MG63 (cell line): ENCODE data around the gene AQP7. TPM values are rescaled to one million over a fixed set of nuclear protein-coding genes. Genes with fewer than 3 reads are reported as not detected.
"Not testable (repeated sequence)": the region's sequence is repeated elsewhere in the genome, so short reads cannot be mapped to it uniquely, and the experiment has no call there.

Experiments used
- DNase-seq: peaks from one replicate; pipeline ENCODE4 v3.0.0-alpha.2; 2020
- H3K27me3 ChIP-seq: fragments of 250-450 bp; sonication (Bioruptor Pico); 2 replicates; pipeline ENCODE4 v1.5.1; 2020; ENCODE audit warnings: mild to moderate bottlenecking, moderate library complexity
- H3K36me3 ChIP-seq: fragments of 250-450 bp; sonication (Bioruptor Pico); 2 replicates; pipeline ENCODE4 v1.5.1; 2020; ENCODE audit warnings: mild to moderate bottlenecking, moderate library complexity
- H3K4me3 ChIP-seq: fragments of 250-450 bp; sonication (Bioruptor Pico); 2 replicates; pipeline ENCODE4 v1.5.1; 2020; ENCODE audit warnings: mild to moderate bottlenecking, moderate library complexity
- H3K9me3 ChIP-seq: fragments of 250-450 bp; sonication (Bioruptor Pico); 2 replicates; pipeline ENCODE4 v1.5.1; 2020; ENCODE audit warnings: mild to moderate bottlenecking, moderate library complexity
- total RNA-seq: library from RNA; depleted of rRNA; stranded (reverse); fragments of >200 nt; shearing (Covaris generic); gene quantifications from 2 replicates; pipeline ENCODE4 v1.2.3, GENCODE V29; 2014; ENCODE audit warnings: low replicate concordance

Gene AQP7
- total RNA-seq, 1 experiment from 2014 or later: not detected

- DNase-seq: no peak
- Histone ChIP-seq H3K36me3 (no peaks in the 10 kb centered on the region), H3K27me3 (no peaks in the 10 kb centered on the region), H3K4me3 (no peak overlapping the region), H3K9me3 (no peaks in the 10 kb centered on the region)
These were observed 11.9 kb upstream of the AQP7 start for GRCh38 chr9:33414268-33414667.

- Histone ChIP-seq H3K9me3 (no peaks in the 10 kb centered on the region), H3K27me3 (no peaks in the 10 kb centered on the region), H3K4me3 (no peak overlapping the region), H3K36me3 (no peaks in the 10 kb centered on the region)
- DNase-seq: no peak
These were observed 5.7 kb upstream of the AQP7 start for GRCh38 chr9:33408087-33408486.

GRCh38 chr9:33407061-33407460 is 4.7 kb upstream of the AQP7 start:
- H3K27me3 ChIP-seq: no peaks in the 10 kb centered on the region
- DNase-seq: no peak
- H3K36me3 ChIP-seq: no peaks in the 10 kb centered on the region
- H3K4me3 ChIP-seq: no peak overlapping the region
- no peaks in the 10 kb centered on the region for H3K9me3 ChIP-seq

GRCh38 chr9:33404788-33405362 is 2.5 kb upstream of the AQP7 start:
- Histone ChIP-seq H3K27me3 (no peaks in the 10 kb centered on the region), H3K9me3 (no peaks in the 10 kb centered on the region), H3K4me3 (no peak overlapping the region), H3K36me3 (no peaks in the 10 kb centered on the region)
- no peak for DNase-seq

- no peak for DNase-seq
- H3K36me3 ChIP-seq: no peaks in the 10 kb centered on the region
These were observed 1.8 kb upstream of the AQP7 start for GRCh38 chr9:33403941-33404787.

GRCh38 chr9:33401809-33402208 is 559 bp downstream of the AQP7 start:
- not testable (repeated sequence) for DNase-seq, H3K4me3 ChIP-seq, H3K9me3 ChIP-seq, H3K36me3 ChIP-seq, H3K27me3 ChIP-seq

More at GRCh38 chr9:33403941-33404787, 1.8 kb upstream of the AQP7 start:
- Histone ChIP-seq H3K9me3 (no peaks in the 10 kb centered on the region), H3K4me3 (no peak overlapping the region), H3K27me3 (no peaks in the 10 kb centered on the region)

GRCh38 chr9:33399047-33399446 is 3.3 kb downstream of the AQP7 start:
- not testable (repeated sequence) for H3K27me3 ChIP-seq, H3K4me3 ChIP-seq, H3K36me3 ChIP-seq, H3K9me3 ChIP-seq, DNase-seq

- H3K4me3 ChIP-seq: not testable (repeated sequence)
These were observed 4.6 kb downstream of the AQP7 start for GRCh38 chr9:33397801-33398200.

GRCh38 chr9:33395159-33395879 is 7.0 kb downstream of the AQP7 start:
- not testable (repeated sequence) for DNase-seq, H3K27me3 ChIP-seq, H3K36me3 ChIP-seq, H3K4me3 ChIP-seq, H3K9me3 ChIP-seq

More at GRCh38 chr9:33397801-33398200, 4.6 kb downstream of the AQP7 start:
- H3K36me3 ChIP-seq, H3K9me3 ChIP-seq, DNase-seq, H3K27me3 ChIP-seq: not testable (repeated sequence)

- DNase-seq, H3K36me3 ChIP-seq, H3K27me3 ChIP-seq, H3K4me3 ChIP-seq, H3K9me3 ChIP-seq: not testable (repeated sequence)
These were observed 8.4 kb downstream of the AQP7 start for GRCh38 chr9:33393986-33394385.

- Histone ChIP-seq H3K9me3 (no peaks in the 10 kb centered on the region), H3K36me3 (no peaks in the 10 kb centered on the region), H3K4me3 (no peak overlapping the region), H3K27me3 (no peaks in the 10 kb centered on the region)
- DNase-seq: no peak
These were observed 8.8 kb downstream of the AQP7 start for GRCh38 chr9:33393581-33393980.

GRCh38 chr9:33392591-33393021 is 9.8 kb downstream of the AQP7 start:
- not testable (repeated sequence) for H3K4me3 ChIP-seq, H3K36me3 ChIP-seq, H3K9me3 ChIP-seq, DNase-seq, H3K27me3 ChIP-seq

- not testable (repeated sequence) for H3K36me3 ChIP-seq, H3K9me3 ChIP-seq, H3K27me3 ChIP-seq, H3K4me3 ChIP-seq
- DNase-seq: peak; percentile 92
These were observed 11.1 kb downstream of the AQP7 start for GRCh38 chr9:33391111-33391771.

GRCh38 chr9:33388110-33388994 is 14.0 kb downstream of the AQP7 start:
- H3K36me3 ChIP-seq: no peaks in the 10 kb centered on the region
- H3K27me3 ChIP-seq: no peaks in the 10 kb centered on the region
- H3K9me3 ChIP-seq: no peaks in the 10 kb centered on the region
- no peak overlapping the region for H3K4me3 ChIP-seq
- DNase-seq: no peak

GRCh38 chr9:33386998-33387397 is 15.4 kb downstream of the AQP7 start:
- H3K9me3 ChIP-seq, H3K27me3 ChIP-seq, H3K36me3 ChIP-seq, H3K4me3 ChIP-seq, DNase-seq: not testable (repeated sequence)

- H3K4me3 ChIP-seq, DNase-seq, H3K27me3 ChIP-seq, H3K36me3 ChIP-seq, H3K9me3 ChIP-seq: not testable (repeated sequence)
These were observed 15.7 kb downstream of the AQP7 start for GRCh38 chr9:33386641-33386996.
